ENCODE measurements around the gene CD44. TPM values are rescaled to one million over a fixed set of nuclear protein-coding genes. Genes with fewer than 3 reads are reported as not detected.
A peak's percentile ranks its signal among the peaks of the same experiment; 100 is the strongest.

The CD44 gene
- total and polyA plus RNA-seq, 4 donors: 4.1 to 26.9 (median 14.6) TPM

GRCh38 chr11:35276396-35277145, 137.6 kb downstream of the CD44 start:
- no peak overlapping the region for H3K27ac ChIP-seq (ENCODE audit: low read depth in 1 of 2, low read length in 2 of 2)
- no peak overlapping the region for H3K9ac ChIP-seq (ENCODE audit: low read depth in 1 of 2, low read length in 2 of 2)
- H3K4me1 ChIP-seq (ENCODE audit: control insufficient read depth in 4 of 4, insufficient read depth in 4 of 4, low read length in 3 of 4): peaks cover 3 to 12% (median 8%) of the 10 kb centered on the region in 4 donors
- H3K36me3 ChIP-seq (ENCODE audit: control insufficient read depth in 4 of 4, insufficient read depth in 3 of 4, low read depth in 1 of 4, low read length in 3 of 4): peaks cover 0 to 4% (median 0%) of the 10 kb centered on the region in 4 donors
- DNase-seq (ENCODE audit: low spot score): no peak
- WGBS: 74% methylated on average over 2 of the region's 2 CpGs
- H3K4me3 ChIP-seq (ENCODE audit: low read depth in 1 of 3, low read length in 3 of 3): no peak overlapping the region
- no peak for TF ChIP-seq RAD21 (IDR thresholded peaks at IDR 0.05)
- TF ChIP-seq JUND (IDR thresholded peaks at IDR 0.05): peak in 1 of 2 donors; percentile 11
- no peaks in the 10 kb centered on the region for H3K9me3 ChIP-seq (ENCODE audit: control insufficient read depth in 4 of 4, low read length in 3 of 4)
- H3K27me3 ChIP-seq (ENCODE audit: control insufficient read depth in 4 of 4, insufficient read depth in 4 of 4, low read length in 3 of 4): no peaks in the 10 kb centered on the region

- WGBS: 95% methylated on average over 2 of the region's 2 CpGs
Measured at GRCh38 chr11:35277827-35278226, 138.9 kb downstream of the CD44 start.

More at GRCh38 chr11:35277827-35278226, 138.9 kb downstream of the CD44 start:
- Histone ChIP-seq H3K4me1 (ENCODE audit: control insufficient read depth in 4 of 4, insufficient read depth in 4 of 4, low read length in 3 of 4) (peaks cover 3 to 12% (median 8%) of the 10 kb centered on the region in 4 donors), H3K27ac (ENCODE audit: low read depth in 1 of 2, low read length in 2 of 2) (no peak overlapping the region), H3K9me3 (ENCODE audit: control insufficient read depth in 4 of 4, low read length in 3 of 4) (no peaks in the 10 kb centered on the region), H3K4me3 (ENCODE audit: low read depth in 1 of 3, low read length in 3 of 3) (no peak overlapping the region), H3K9ac (ENCODE audit: low read depth in 1 of 2, low read length in 2 of 2) (no peak overlapping the region), H3K36me3 (ENCODE audit: control insufficient read depth in 4 of 4, insufficient read depth in 3 of 4, low read depth in 1 of 4, low read length in 3 of 4) (peaks cover 0 to 4% (median 0%) of the 10 kb centered on the region in 4 donors), H3K27me3 (ENCODE audit: control insufficient read depth in 4 of 4, insufficient read depth in 4 of 4, low read length in 3 of 4) (no peaks in the 10 kb centered on the region)
- no peak for TF ChIP-seq MAX (IDR thresholded peaks at IDR 0.05)
- TF ChIP-seq YY1 (IDR thresholded peaks at IDR 0.05): no peak
- no peak for TF ChIP-seq SP1 (IDR thresholded peaks at IDR 0.05)
- TF ChIP-seq, protein P1, sequence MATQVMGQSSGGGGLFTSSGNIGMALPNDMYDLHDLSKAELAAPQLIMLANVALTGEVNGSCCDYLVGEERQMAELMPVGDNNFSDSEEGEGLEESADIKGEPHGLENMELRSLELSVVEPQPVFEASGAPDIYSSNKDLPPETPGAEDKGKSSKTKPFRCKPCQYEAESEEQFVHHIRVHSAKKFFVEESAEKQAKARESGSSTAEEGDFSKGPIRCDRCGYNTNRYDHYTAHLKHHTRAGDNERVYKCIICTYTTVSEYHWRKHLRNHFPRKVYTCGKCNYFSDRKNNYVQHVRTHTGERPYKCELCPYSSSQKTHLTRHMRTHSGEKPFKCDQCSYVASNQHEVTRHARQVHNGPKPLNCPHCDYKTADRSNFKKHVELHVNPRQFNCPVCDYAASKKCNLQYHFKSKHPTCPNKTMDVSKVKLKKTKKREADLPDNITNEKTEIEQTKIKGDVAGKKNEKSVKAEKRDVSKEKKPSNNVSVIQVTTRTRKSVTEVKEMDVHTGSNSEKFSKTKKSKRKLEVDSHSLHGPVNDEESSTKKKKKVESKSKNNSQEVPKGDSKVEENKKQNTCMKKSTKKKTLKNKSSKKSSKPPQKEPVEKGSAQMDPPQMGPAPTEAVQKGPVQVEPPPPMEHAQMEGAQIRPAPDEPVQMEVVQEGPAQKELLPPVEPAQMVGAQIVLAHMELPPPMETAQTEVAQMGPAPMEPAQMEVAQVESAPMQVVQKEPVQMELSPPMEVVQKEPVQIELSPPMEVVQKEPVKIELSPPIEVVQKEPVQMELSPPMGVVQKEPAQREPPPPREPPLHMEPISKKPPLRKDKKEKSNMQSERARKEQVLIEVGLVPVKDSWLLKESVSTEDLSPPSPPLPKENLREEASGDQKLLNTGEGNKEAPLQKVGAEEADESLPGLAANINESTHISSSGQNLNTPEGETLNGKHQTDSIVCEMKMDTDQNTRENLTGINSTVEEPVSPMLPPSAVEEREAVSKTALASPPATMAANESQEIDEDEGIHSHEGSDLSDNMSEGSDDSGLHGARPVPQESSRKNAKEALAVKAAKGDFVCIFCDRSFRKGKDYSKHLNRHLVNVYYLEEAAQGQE (IDR thresholded peaks at IDR 0.05): no peak
- TF ChIP-seq FOXA1 (IDR thresholded peaks at IDR 0.05): no peak
- no peak for TF ChIP-seq CTCF (IDR thresholded peaks at IDR 0.05; ENCODE audit: low read depth, low read length, missing input control)
- no peak for TF ChIP-seq RXRA (IDR thresholded peaks at IDR 0.05)
- no peak for TF ChIP-seq FOXA2 (IDR thresholded peaks at IDR 0.05)
- TF ChIP-seq, protein P2, sequence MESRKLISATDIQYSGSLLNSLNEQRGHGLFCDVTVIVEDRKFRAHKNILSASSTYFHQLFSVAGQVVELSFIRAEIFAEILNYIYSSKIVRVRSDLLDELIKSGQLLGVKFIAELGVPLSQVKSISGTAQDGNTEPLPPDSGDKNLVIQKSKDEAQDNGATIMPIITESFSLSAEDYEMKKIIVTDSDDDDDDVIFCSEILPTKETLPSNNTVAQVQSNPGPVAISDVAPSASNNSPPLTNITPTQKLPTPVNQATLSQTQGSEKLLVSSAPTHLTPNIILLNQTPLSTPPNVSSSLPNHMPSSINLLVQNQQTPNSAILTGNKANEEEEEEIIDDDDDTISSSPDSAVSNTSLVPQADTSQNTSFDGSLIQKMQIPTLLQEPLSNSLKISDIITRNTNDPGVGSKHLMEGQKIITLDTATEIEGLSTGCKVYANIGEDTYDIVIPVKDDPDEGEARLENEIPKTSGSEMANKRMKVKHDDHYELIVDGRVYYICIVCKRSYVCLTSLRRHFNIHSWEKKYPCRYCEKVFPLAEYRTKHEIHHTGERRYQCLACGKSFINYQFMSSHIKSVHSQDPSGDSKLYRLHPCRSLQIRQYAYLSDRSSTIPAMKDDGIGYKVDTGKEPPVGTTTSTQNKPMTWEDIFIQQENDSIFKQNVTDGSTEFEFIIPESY (IDR thresholded peaks at IDR 0.05): no peak
- TF ChIP-seq HNF4A (conservative IDR thresholded peaks at IDR 0.05): no peak
- TF ChIP-seq NR2F2 (IDR thresholded peaks at IDR 0.05): no peak
- no peak for DNase-seq (ENCODE audit: low spot score)
